Endodermal cell (in vitro differentiated cells): ENCODE results near the gene TCF20. TPM values are rescaled to one million over a fixed set of nuclear protein-coding genes. Genes with fewer than 3 reads are reported as not detected.
A peak's percentile ranks its signal among the peaks of the same experiment; 100 is the strongest.

ENCODE experiments used
- DNase-seq: peaks from one replicate; pipeline ENCODE4 v3.0.0-alpha.2; 2017
- H3K27ac ChIP-seq: 2 replicates; pipeline ENCODE4 v1.5.1; 2013; ENCODE audit warnings: mild to moderate bottlenecking, low read depth, low read length, moderate library complexity
- H3K27me3 ChIP-seq: 2 replicates; pipeline ENCODE4 v1.6.1; 2013; ENCODE audit warnings: mild to moderate bottlenecking, low read length, moderate library complexity; ENCODE audit not compliant: insufficient read depth, control insufficient read depth, poor library complexity, severe bottlenecking
- H3K36me3 ChIP-seq: 2 replicates; pipeline ENCODE4 v1.7.0; 2013; ENCODE audit warnings: mild to moderate bottlenecking, low read length, moderate library complexity; ENCODE audit not compliant: control insufficient read depth, insufficient read depth
- H3K4me1 ChIP-seq: one replicate; pipeline ENCODE4 v1.7.0; 2013; ENCODE audit warnings: low read length; ENCODE audit not compliant: control insufficient read depth, insufficient read depth
- H3K4me3 ChIP-seq: 2 replicates; pipeline ENCODE4 v1.5.1; 2013; ENCODE audit warnings: mild to moderate bottlenecking, low read length, moderate library complexity
- H3K9ac ChIP-seq: 2 replicates; pipeline ENCODE4 v1.6.1; 2013; ENCODE audit warnings: mild to moderate bottlenecking, low read length, moderate library complexity; ENCODE audit not compliant: poor library complexity, severe bottlenecking; ENCODE audit errors: extremely low read depth
- H3K9me3 ChIP-seq: 2 replicates; pipeline ENCODE4 v1.6.1; 2013; ENCODE audit warnings: mild to moderate bottlenecking, low read length, moderate library complexity; ENCODE audit not compliant: control insufficient read depth
- H3K27ac Mint-ChIP-seq: 2 replicates; pipeline ENCODE4 v1.8.0; 2020; ENCODE audit warnings: mixed read lengths
- H3K27me3 Mint-ChIP-seq: 2 replicates; pipeline ENCODE4 v1.8.0; 2021; ENCODE audit warnings: mild to moderate bottlenecking, mixed read lengths; ENCODE audit not compliant: insufficient read depth
- H3K36me3 Mint-ChIP-seq: 2 replicates; pipeline ENCODE4 v1.8.0; 2020; ENCODE audit warnings: low read depth, mixed read lengths
- H3K4me1 Mint-ChIP-seq: 2 replicates; pipeline ENCODE4 v1.8.0; 2020; ENCODE audit warnings: mixed read lengths
- H3K4me3 Mint-ChIP-seq: 2 replicates; pipeline ENCODE4 v1.8.0; 2020; ENCODE audit warnings: mild to moderate bottlenecking, moderate library complexity, mixed read lengths
- H3K9me3 Mint-ChIP-seq: 2 replicates; pipeline ENCODE4 v1.8.0; 2020; ENCODE audit warnings: mild to moderate bottlenecking, mixed read lengths
- WGBS, 2 experiments: methylation state at CpG; one replicate each; pipeline versions ENCODE4 v1.1.5 to v1.1.7; 2013; ENCODE audit warnings: missing lambda C conversion rate in 2 of 2, mixed read lengths in 1 of 2; ENCODE audit not compliant: insufficient coverage in 1 of 2, insufficient read length in 1 of 2; 5-methylcytosine and 5-hydroxymethylcytosine counted together
- total RNA-seq, 2 donors: library from RNA; stranded (reverse); fragmentation: NEBNext Ultra II Directional in 1 of 2; extraction: Animal tissue kit (Norgen Biotek cat#: 25700) in 1 of 2; gene quantifications; 2 replicates in 1 of 2; 3 replicates in 1 of 2; pipeline ENCODE4 v1.2.1, GENCODE V29; 2021
- TF ChIP-seq, protein P1 (sequence below): fragments of 200-600 bp; sonication (generic); conservative IDR thresholded peaks from 2 replicates; pipeline ENCODE4 v1.5.0; 2021; ENCODE audit warnings: antibody characterized with exemption, mild to moderate bottlenecking

Gene TCF20
- total RNA-seq, 2 donors from 2014 or later, result 113 to 134 TPM

DNA sequence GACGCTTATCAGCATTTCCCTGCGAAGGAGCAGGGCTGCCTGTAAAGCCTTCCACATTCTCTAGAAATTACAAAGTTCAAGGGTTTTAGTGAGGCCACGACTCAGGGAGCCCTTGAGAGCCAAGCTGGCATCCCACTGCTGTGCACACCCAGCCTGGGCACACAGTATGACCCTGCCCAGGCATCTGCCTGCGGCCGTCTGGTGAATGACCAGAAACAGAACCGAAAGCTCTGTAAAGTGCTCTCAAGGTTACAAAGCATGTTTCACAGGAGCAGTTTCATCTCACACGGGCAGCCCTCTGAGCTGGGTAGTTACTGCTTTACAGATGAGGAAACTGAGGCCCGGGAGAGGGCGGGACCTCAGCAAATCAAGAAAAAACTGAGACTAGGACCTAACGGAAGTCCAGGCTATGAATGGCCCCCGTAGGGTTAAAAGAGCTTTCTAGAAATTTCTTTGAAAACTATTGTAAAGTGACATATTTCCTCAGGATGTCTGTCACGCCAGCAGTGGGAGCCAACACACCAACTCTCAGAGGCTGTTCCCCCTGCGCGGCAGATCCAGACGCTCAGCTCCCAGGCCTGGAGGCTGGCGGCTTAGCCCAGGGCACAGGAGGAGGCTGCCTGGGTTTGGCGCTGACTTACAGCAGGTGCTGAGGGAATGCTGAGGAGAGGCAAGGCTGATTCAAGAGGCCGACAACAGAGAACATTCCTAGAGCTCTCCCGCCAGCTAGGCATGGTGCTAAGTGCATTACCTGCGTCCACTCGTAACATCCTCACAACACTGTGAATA is 7.7 kb upstream of the TCF20 start:
- no peak overlapping the region for H3K4me3 Mint-ChIP-seq
- Histone ChIP-seq H3K4me1 (peaks cover 27% of the 10 kb centered on the region), H3K4me3 (no peak overlapping the region), H3K27me3 (no peaks in the 10 kb centered on the region), H3K36me3 (no peaks in the 10 kb centered on the region), H3K9ac (no peak overlapping the region), H3K9me3 (no peaks in the 10 kb centered on the region), H3K27ac (no peak overlapping the region)
- H3K4me1 Mint-ChIP-seq, result peaks cover 59% of the 10 kb centered on the region
- no peak overlapping the region for H3K27ac Mint-ChIP-seq
- no peaks in the 10 kb centered on the region for H3K9me3 Mint-ChIP-seq
- peaks cover 7% of the 10 kb centered on the region for H3K27me3 Mint-ChIP-seq
- peak; percentile 71 for DNase-seq
- H3K36me3 Mint-ChIP-seq, result peaks cover 14% of the 10 kb centered on the region
- TF ChIP-seq, protein P1, sequence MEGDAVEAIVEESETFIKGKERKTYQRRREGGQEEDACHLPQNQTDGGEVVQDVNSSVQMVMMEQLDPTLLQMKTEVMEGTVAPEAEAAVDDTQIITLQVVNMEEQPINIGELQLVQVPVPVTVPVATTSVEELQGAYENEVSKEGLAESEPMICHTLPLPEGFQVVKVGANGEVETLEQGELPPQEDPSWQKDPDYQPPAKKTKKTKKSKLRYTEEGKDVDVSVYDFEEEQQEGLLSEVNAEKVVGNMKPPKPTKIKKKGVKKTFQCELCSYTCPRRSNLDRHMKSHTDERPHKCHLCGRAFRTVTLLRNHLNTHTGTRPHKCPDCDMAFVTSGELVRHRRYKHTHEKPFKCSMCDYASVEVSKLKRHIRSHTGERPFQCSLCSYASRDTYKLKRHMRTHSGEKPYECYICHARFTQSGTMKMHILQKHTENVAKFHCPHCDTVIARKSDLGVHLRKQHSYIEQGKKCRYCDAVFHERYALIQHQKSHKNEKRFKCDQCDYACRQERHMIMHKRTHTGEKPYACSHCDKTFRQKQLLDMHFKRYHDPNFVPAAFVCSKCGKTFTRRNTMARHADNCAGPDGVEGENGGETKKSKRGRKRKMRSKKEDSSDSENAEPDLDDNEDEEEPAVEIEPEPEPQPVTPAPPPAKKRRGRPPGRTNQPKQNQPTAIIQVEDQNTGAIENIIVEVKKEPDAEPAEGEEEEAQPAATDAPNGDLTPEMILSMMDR, result peak; percentile 39
- WGBS, 2 experiments, result 84 to 85% methylated on average over 20 to 21 of the region's 21 CpGs

DNA sequence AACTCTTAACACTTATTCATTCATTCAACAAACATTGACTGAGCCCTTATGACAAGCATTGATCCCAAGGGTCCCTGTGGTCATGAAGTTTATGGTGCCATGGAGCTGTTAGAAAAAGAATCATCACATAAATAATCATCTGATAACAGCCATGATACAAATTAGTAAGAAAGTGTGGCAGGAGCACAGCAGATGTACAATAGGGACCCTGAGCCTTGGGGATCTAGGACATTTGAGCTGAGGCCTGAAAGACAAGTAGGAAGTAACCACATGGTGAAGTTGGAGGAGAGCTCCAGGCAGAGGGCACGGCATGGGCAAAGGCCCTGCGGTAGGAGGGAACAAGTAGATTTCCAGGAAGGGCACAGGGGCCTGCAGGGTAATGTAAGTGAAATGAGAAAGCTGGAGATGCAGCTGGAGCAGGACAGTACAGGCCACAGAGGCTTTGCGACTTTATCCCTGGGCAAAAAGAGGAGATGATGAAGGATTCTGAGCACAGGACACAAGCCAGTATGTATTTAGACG is 6.8 kb upstream of the TCF20 start:
- no peak overlapping the region for H3K4me3 ChIP-seq
- Mint-ChIP-seq H3K27ac (no peak overlapping the region), H3K4me1 (peaks cover 55% of the 10 kb centered on the region), H3K9me3 (no peaks in the 10 kb centered on the region), H3K4me3 (no peak overlapping the region), H3K27me3 (peaks cover 2% of the 10 kb centered on the region), H3K36me3 (peaks cover 14% of the 10 kb centered on the region)
- 94 to 100% methylated on average over 4 of the region's 4 CpGs for WGBS, 2 experiments
- no peak overlapping the region for H3K9ac ChIP-seq
- no peaks in the 10 kb centered on the region for H3K9me3 ChIP-seq
- no peak overlapping the region for H3K27ac ChIP-seq
- peaks cover 27% of the 10 kb centered on the region for H3K4me1 ChIP-seq
- no peaks in the 10 kb centered on the region for H3K27me3 ChIP-seq
- H3K36me3 ChIP-seq, result no peaks in the 10 kb centered on the region
- TF ChIP-seq, protein P1, result no peak
- no peak for DNase-seq

DNA sequence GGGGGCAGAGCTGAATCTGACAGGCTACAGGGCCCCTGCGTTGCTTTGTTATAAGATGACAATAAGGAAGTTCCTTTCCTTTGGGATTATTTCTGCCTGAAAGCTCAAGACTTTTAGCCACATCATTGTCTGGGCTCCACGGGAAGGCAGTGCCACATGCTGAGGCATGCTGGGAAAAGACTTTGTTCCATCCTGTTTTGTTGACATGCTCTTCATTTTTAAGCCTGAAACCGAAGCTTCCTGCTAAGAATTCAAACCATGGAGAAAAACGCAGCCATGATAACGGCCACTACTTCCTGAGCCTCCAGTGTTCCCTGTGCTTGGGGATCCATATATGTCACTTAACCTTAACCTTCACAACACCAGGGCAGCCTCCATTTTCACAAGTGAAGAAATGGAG is 5.5 kb upstream of the TCF20 start:
- H3K9me3 ChIP-seq, result no peaks in the 10 kb centered on the region
- WGBS, 2 experiments, result 14 to 21% methylated on average over 5 of the region's 5 CpGs
- Mint-ChIP-seq H3K27ac (peak overlapping the region; percentile 88), H3K9me3 (no peaks in the 10 kb centered on the region), H3K27me3 (no peaks in the 10 kb centered on the region), H3K4me3 (no peak overlapping the region), H3K36me3 (peaks cover 14% of the 10 kb centered on the region), H3K4me1 (peaks cover 55% of the 10 kb centered on the region)
- H3K9ac ChIP-seq, result no peak overlapping the region
- no peak overlapping the region for H3K4me3 ChIP-seq
- TF ChIP-seq, protein P1, result no peak
- no peak overlapping the region for H3K27ac ChIP-seq
- DNase-seq, result peak; percentile 86
- no peaks in the 10 kb centered on the region for H3K27me3 ChIP-seq
- H3K36me3 ChIP-seq, result no peaks in the 10 kb centered on the region
- H3K4me1 ChIP-seq, result peaks cover 27% of the 10 kb centered on the region
